HepG2 (cell line): ENCODE data around the gene C6orf62.

Source experiments
- ADNP ChIP-seq: sonication (generic); formaldehyde crosslinking; IDR thresholded peaks from 2 replicates; pipeline ENCODE4 v1.4.0; 2020; ENCODE audit warnings: missing genetic modification reagents
- AGO2 ChIP-seq: fragments of 200-400 bp; formaldehyde crosslinking; optimal IDR thresholded peaks from 2 replicates; pipeline ENCODE3; 2017; ENCODE audit warnings: mild to moderate bottlenecking, low read depth, low read length, moderate library complexity
- CTCF ChIP-seq: sonication (generic); formaldehyde crosslinking; IDR thresholded peaks from 2 replicates; pipeline ENCODE4 v1.5.0; 2020; ENCODE audit warnings: mild to moderate bottlenecking, missing genetic modification reagents, moderate library complexity
- EHMT2 ChIP-seq: fragments of 200-600 bp; sonication (generic); IDR thresholded peaks from 2 replicates; pipeline ENCODE4 v1.7.0; 2017; ENCODE audit warnings: antibody characterized with exemption, low read depth, low read length, borderline replicate concordance
- EZH2 ChIP-seq: conservative IDR thresholded peaks from 2 replicates; pipeline ENCODE4 v1.6.1; 2012; ENCODE audit warnings: mild to moderate bottlenecking, low read depth, low read length, moderate library complexity
- GATAD2A ChIP-seq: IDR thresholded peaks from 2 replicates; pipeline ENCODE4 v1.6.1; 2016
- JUNB ChIP-seq: sonication (generic); formaldehyde crosslinking; IDR thresholded peaks from 2 replicates; pipeline ENCODE4 v1.8.0; 2022; ENCODE audit warnings: missing genetic modification reagents, mild to moderate bottlenecking, borderline replicate concordance
- PCBP2 ChIP-seq: fragments of 200-400 bp; formaldehyde crosslinking; optimal IDR thresholded peaks from 2 replicates; pipeline ENCODE3; 2018; ENCODE audit warnings: low read length, low read depth; ENCODE audit not compliant: poor library complexity, severe bottlenecking
- PHF20 ChIP-seq: sonication (generic); formaldehyde crosslinking; IDR thresholded peaks from 2 replicates; pipeline ENCODE4 v1.5.0; 2020; ENCODE audit warnings: mild to moderate bottlenecking, missing genetic modification reagents
- PHF8 ChIP-seq: sonication (generic); formaldehyde crosslinking; IDR thresholded peaks from 2 replicates; pipeline ENCODE4 v1.5.0; 2020; ENCODE audit warnings: missing genetic modification reagents
- TCF12 ChIP-seq, 2 experiments: fragments of 450-650 bp in 1 of 2; sonication (generic) in 1 of 2; formaldehyde crosslinking in 1 of 2; IDR thresholded peaks; 2 replicates each; pipeline versions ENCODE4 v1.6.1 to v1.8.0; 2017 to 2022; ENCODE audit warnings: antibody characterized with exemption in 1 of 2, mild to moderate bottlenecking in 1 of 2, missing genetic modification reagents in 1 of 2, moderate library complexity in 1 of 2
- ZNF33A ChIP-seq: sonication (generic); formaldehyde crosslinking; IDR thresholded peaks from 2 replicates; pipeline ENCODE4 v1.5.1; 2020; ENCODE audit warnings: missing genetic modification reagents, mild to moderate bottlenecking, moderate library complexity, borderline replicate concordance
- TF ChIP-seq, protein P1 (sequence below): sonication (generic); formaldehyde crosslinking; IDR thresholded peaks from 2 replicates; pipeline ENCODE4 v1.5.1; 2020; ENCODE audit warnings: mild to moderate bottlenecking, missing genetic modification reagents, borderline replicate concordance

GRCh38 chr6:24680582-24680981, 38.4 kb downstream of the C6orf62 start:
- no peak for TF ChIP-seq ADNP (CRISPR knock-in tag)
- no peak for TF ChIP-seq CTCF
- no peak for TF ChIP-seq AGO2
- TF ChIP-seq EZH2: no peak
- no peak for TF ChIP-seq PHF8 (CRISPR knock-in tag)
- TF ChIP-seq JUNB (CRISPR knock-in tag): no peak
- no peak for TF ChIP-seq GATAD2A (CRISPR knock-in tag)
- TF ChIP-seq PHF20: no peak
- no peak for TF ChIP-seq EHMT2
- no peak for TF ChIP-seq TCF12 (IDR thresholded peaks at IDR 0.05)
- TF ChIP-seq TCF12 (CRISPR knock-in tag; IDR thresholded peaks at IDR 0.05): no peak
- no peak for TF ChIP-seq PCBP2
- no peak for TF ChIP-seq ZNF33A (CRISPR knock-in tag)
- TF ChIP-seq, protein P1, sequence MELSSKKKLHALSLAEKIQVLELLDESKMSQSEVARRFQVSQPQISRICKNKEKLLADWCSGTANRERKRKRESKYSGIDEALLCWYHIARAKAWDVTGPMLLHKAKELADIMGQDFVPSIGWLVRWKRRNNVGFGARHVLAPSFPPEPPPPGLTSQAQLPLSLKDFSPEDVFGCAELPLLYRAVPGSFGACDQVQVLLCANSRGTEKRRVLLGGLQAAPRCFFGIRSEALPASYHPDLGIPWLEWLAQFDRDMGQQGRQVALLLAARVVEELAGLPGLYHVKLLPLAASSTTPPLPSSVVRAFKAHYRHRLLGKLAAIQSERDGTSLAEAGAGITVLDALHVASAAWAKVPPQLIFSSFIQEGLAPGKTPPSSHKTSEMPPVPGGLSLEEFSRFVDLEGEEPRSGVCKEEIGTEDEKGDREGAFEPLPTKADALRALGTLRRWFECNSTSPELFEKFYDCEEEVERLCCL (CRISPR knock-in tag): no peak
